Erythroblast (primary cell): Measurements from ENCODE around the gene TAF11L5.
"Not testable (repeated sequence)": the region's sequence is repeated elsewhere in the genome, so short reads cannot be mapped to it uniquely, and the experiment has no call there.

ENCODE experiments used
- GATA1 ChIP-seq: IDR thresholded peaks from 2 replicates; pipeline ENCODE4 v1.6.1; 2011; ENCODE audit warnings: low read depth, mild to moderate bottlenecking, control low read depth, low read length, moderate library complexity
- POLR2A ChIP-seq: IDR thresholded peaks from 2 replicates; pipeline ENCODE4 v1.6.1; 2011; ENCODE audit warnings: mild to moderate bottlenecking, low read length

GRCh38 chr5:17526504-17526903 is 1.5 kb downstream of the TAF11L5 start:
- TF ChIP-seq POLR2A, GATA1: not testable (repeated sequence)
